HEK293 (cell line): ENCODE data around the gene LYSMD3.

Experiments
- CTCF ChIA-PET: fragments of 350-600 bp; formaldehyde crosslinking; extraction: SDS; loops from one replicate; lab custom pipeline; 2021; ENCODE audit warnings: antibody characterized with exemption; lab: Yijun Ruan, JAX
- POLR2A ChIA-PET: fragments of 300-600 bp; formaldehyde crosslinking; extraction: SDS; loops from one replicate; lab custom pipeline; 2020; ENCODE audit warnings: antibody characterized with exemption, inconsistent platforms; lab: Yijun Ruan, JAX
- H3K27ac ChIP-seq: fragments of 200-500 bp; sonication (Bioruptor generic); 2 replicates; pipeline ENCODE4 v1.5.1; 2014; ENCODE audit warnings: low read depth, low read length, control low read depth, inconsistent platforms; ENCODE audit errors: extremely low read depth
- H3K36me3 ChIP-seq, 2 experiments: fragments of 200-500 bp in 1 of 2; sonication (Bioruptor generic) in 1 of 2; 1 replicate in 1 of 2; 2 replicates in 1 of 2; pipeline ENCODE4 v1.5.1; 2014 to 2017; ENCODE audit warnings: inconsistent platforms in 2 of 2, low read length in 2 of 2; ENCODE audit not compliant: control insufficient read depth in 2 of 2, insufficient read depth in 1 of 2
- H3K4me1 ChIP-seq: fragments of 200-500 bp; sonication (Bioruptor generic); 2 replicates; pipeline ENCODE4 v1.5.1; 2014; ENCODE audit warnings: mild to moderate bottlenecking, low read length, inconsistent platforms; ENCODE audit not compliant: control insufficient read depth, insufficient read depth
- H3K4me3 ChIP-seq: 2 replicates; pipeline ENCODE4 v1.5.1; 2011; ENCODE audit warnings: low read depth, mild to moderate bottlenecking, control low read depth, low read length, moderate library complexity
- H3K9me3 ChIP-seq: fragments of 200-500 bp; sonication (Bioruptor generic); 2 replicates; pipeline ENCODE4 v1.5.1; 2014; ENCODE audit warnings: low read depth, low read length, inconsistent platforms; ENCODE audit not compliant: control insufficient read depth, insufficient read depth
- BCL6B ChIP-seq: fragments of 450-650 bp; formaldehyde crosslinking; IDR thresholded peaks from 2 replicates; pipeline ENCODE4 v1.5.1; 2017; ENCODE audit warnings: missing biosample characterization, missing genetic modification characterization
- FEZF1 ChIP-seq: fragments of 450-650 bp; formaldehyde crosslinking; IDR thresholded peaks from 2 replicates; pipeline ENCODE4 v1.5.1; 2016; ENCODE audit warnings: missing biosample characterization, missing genetic modification characterization
- GLIS2 ChIP-seq: fragments of 450-650 bp; formaldehyde crosslinking; IDR thresholded peaks from 2 replicates; pipeline ENCODE4 v1.5.1; 2016; ENCODE audit warnings: missing biosample characterization, missing genetic modification characterization
- IKZF3 ChIP-seq: fragments of 450-650 bp; IDR thresholded peaks from 2 replicates; pipeline ENCODE4 v1.5.0; 2018; ENCODE audit warnings: missing biosample characterization, mild to moderate bottlenecking, missing genetic modification characterization, moderate library complexity
- MEIS1 ChIP-seq: sonication (generic); formaldehyde crosslinking; IDR thresholded peaks from 2 replicates; pipeline ENCODE4 v1.8.1; 2022; ENCODE audit warnings: missing genetic modification reagents, mild to moderate bottlenecking, borderline replicate concordance
- OSR2 ChIP-seq: fragments of 450-650 bp; formaldehyde crosslinking; IDR thresholded peaks from 2 replicates; pipeline ENCODE4 v1.5.1; 2016; ENCODE audit warnings: missing biosample characterization, missing genetic modification characterization
- OVOL3 ChIP-seq: fragments of 450-650 bp; formaldehyde crosslinking; IDR thresholded peaks from 2 replicates; pipeline ENCODE4 v1.5.1; 2016; ENCODE audit warnings: missing biosample characterization, missing genetic modification characterization
- SALL2 ChIP-seq: fragments of 450-650 bp; formaldehyde crosslinking; IDR thresholded peaks from 2 replicates; pipeline ENCODE4 v1.5.0; 2017; ENCODE audit warnings: missing biosample characterization, mild to moderate bottlenecking, missing genetic modification characterization, borderline replicate concordance
- TCF7L2 ChIP-seq: IDR thresholded peaks from 2 replicates; pipeline ENCODE4 v1.6.1; 2011; ENCODE audit warnings: low read depth, mild to moderate bottlenecking, inconsistent platforms, low read length, moderate library complexity, borderline replicate concordance
- WT1 ChIP-seq: fragments of 450-650 bp; formaldehyde crosslinking; IDR thresholded peaks from 2 replicates; pipeline ENCODE4 v1.5.1; 2016; ENCODE audit warnings: missing biosample characterization, missing genetic modification characterization
- ZBTB1 ChIP-seq: fragments of 450-650 bp; formaldehyde crosslinking; IDR thresholded peaks from 2 replicates; pipeline ENCODE4 v1.5.1; 2016; ENCODE audit warnings: missing biosample characterization, missing genetic modification characterization
- ZBTB49 ChIP-seq: fragments of 450-650 bp; formaldehyde crosslinking; IDR thresholded peaks from 2 replicates; pipeline ENCODE4 v1.5.1; 2016; ENCODE audit warnings: missing biosample characterization, missing genetic modification characterization, low read depth
- ZNF19 ChIP-seq: fragments of 450-650 bp; formaldehyde crosslinking; IDR thresholded peaks from 2 replicates; pipeline ENCODE4; 2016; ENCODE audit warnings: missing biosample characterization, missing genetic modification characterization, low read depth
- ZNF214 ChIP-seq: fragments of 450-650 bp; formaldehyde crosslinking; IDR thresholded peaks from 2 replicates; pipeline ENCODE4 v1.5.1; 2017; ENCODE audit warnings: missing biosample characterization, mild to moderate bottlenecking, missing genetic modification characterization, borderline replicate concordance
- ZNF23 ChIP-seq: fragments of 450-650 bp; formaldehyde crosslinking; IDR thresholded peaks from 2 replicates; pipeline ENCODE4 v1.5.1; 2016; ENCODE audit warnings: missing biosample characterization, missing genetic modification characterization, borderline replicate concordance
- ZNF248 ChIP-seq: fragments of 450-650 bp; formaldehyde crosslinking; IDR thresholded peaks from 2 replicates; pipeline ENCODE4 v1.5.1; 2017; ENCODE audit warnings: missing biosample characterization, missing genetic modification characterization
- ZNF26 ChIP-seq: fragments of 450-650 bp; formaldehyde crosslinking; IDR thresholded peaks from 2 replicates; pipeline ENCODE4 v1.5.1; 2016; ENCODE audit warnings: missing biosample characterization, missing genetic modification characterization
- ZNF302 ChIP-seq: fragments of 450-650 bp; formaldehyde crosslinking; IDR thresholded peaks from 2 replicates; pipeline ENCODE4 v1.5.1; 2016; ENCODE audit warnings: missing biosample characterization, missing genetic modification characterization, low read depth
- ZNF324 ChIP-seq: fragments of 450-650 bp; formaldehyde crosslinking; IDR thresholded peaks from 2 replicates; pipeline ENCODE4 v1.5.1; 2016; ENCODE audit warnings: missing biosample characterization, missing genetic modification characterization
- ZNF341 ChIP-seq: fragments of 450-650 bp; formaldehyde crosslinking; IDR thresholded peaks from 2 replicates; pipeline ENCODE4; 2016; ENCODE audit warnings: low read depth, missing biosample characterization, missing genetic modification characterization
- ZNF449 ChIP-seq: fragments of 450-650 bp; formaldehyde crosslinking; IDR thresholded peaks from 2 replicates; pipeline ENCODE4 v1.5.1; 2017; ENCODE audit warnings: missing biosample characterization, mild to moderate bottlenecking, missing genetic modification characterization, moderate library complexity
- ZNF529 ChIP-seq: fragments of 450-650 bp; formaldehyde crosslinking; IDR thresholded peaks from 2 replicates; pipeline ENCODE4 v1.5.1; 2017; ENCODE audit warnings: missing genetic modification characterization, missing biosample characterization; ENCODE audit not compliant: insufficient replicate concordance
- ZNF677 ChIP-seq: fragments of 450-650 bp; IDR thresholded peaks from 2 replicates; pipeline ENCODE4 v1.5.0; 2018; ENCODE audit warnings: missing biosample characterization, mild to moderate bottlenecking, missing genetic modification characterization, moderate library complexity
- ZNF76 ChIP-seq: fragments of 450-650 bp; formaldehyde crosslinking; IDR thresholded peaks from 2 replicates; pipeline ENCODE4; 2016; ENCODE audit warnings: low read depth, missing biosample characterization, missing genetic modification characterization, borderline replicate concordance
- ZNF843 ChIP-seq: fragments of 450-650 bp; formaldehyde crosslinking; IDR thresholded peaks from 2 replicates; pipeline ENCODE4 v1.5.1; 2016; ENCODE audit warnings: missing biosample characterization, missing genetic modification characterization
- ZSCAN4 ChIP-seq: fragments of 450-650 bp; formaldehyde crosslinking; IDR thresholded peaks from 2 replicates; pipeline ENCODE4 v1.5.1; 2017; ENCODE audit warnings: missing biosample characterization, missing genetic modification characterization

LYSMD3 gene

GRCh38 chr5:90503596-90503995 is 25.8 kb downstream of the LYSMD3 start (continued):
- TF ChIP-seq ZNF76 (tag by site-specific recombination): no peak
- no peak for TF ChIP-seq ZSCAN4 (tag by site-specific recombination)
- no peak for TF ChIP-seq ZNF677 (tag by site-specific recombination)
- no peak for TF ChIP-seq ZNF214 (tag by site-specific recombination)
- no peak for TF ChIP-seq BCL6B (tag by site-specific recombination)
- no peak for TF ChIP-seq ZNF26 (tag by site-specific recombination)
- no peak for TF ChIP-seq ZNF341 (tag by site-specific recombination)
- no peak for TF ChIP-seq ZNF529 (tag by site-specific recombination)

GRCh38 chr5:90495146-90495545 is 34.2 kb downstream of the LYSMD3 start:
- Histone ChIP-seq H3K4me1 (no peaks in the 10 kb centered on the region), H3K9me3 (no peaks in the 10 kb centered on the region), H3K4me3 (no peak overlapping the region), H3K36me3 (peaks cover 0 to 4% of the 10 kb centered on the region in 2 experiments; a peak in 1 of 3 replicates), H3K27ac (no peak overlapping the region)
- TF ChIP-seq FEZF1 (no peak), ZNF302 (tag by site-specific recombination) (no peak), ZNF843 (tag by site-specific recombination) (no peak), IKZF3 (tag by site-specific recombination) (no peak), ZNF248 (tag by site-specific recombination) (no peak), ZBTB49 (tag by site-specific recombination) (no peak), ZBTB1 (no peak), WT1 (tag by site-specific recombination) (no peak), MEIS1 (CRISPR knock-in tag) (no peak), OSR2 (tag by site-specific recombination) (no peak), ZNF324 (tag by site-specific recombination) (no peak), ZNF449 (tag by site-specific recombination) (no peak), TCF7L2 (no peak), GLIS2 (tag by site-specific recombination) (no peak), ZNF23 (no peak), SALL2 (tag by site-specific recombination) (no peak), ZNF19 (no peak), OVOL3 (no peak)
- ChIA-PET POLR2A (no interaction called here), CTCF (no interaction called here)
